Hepatocyte (in vitro differentiated cells): ENCODE data around the gene SKAP2.

ENCODE experiments used
- CTCF ChIP-seq: fragments of 200-600 bp; sonication (generic); IDR thresholded peaks from 2 replicates; pipeline ENCODE4 v1.5.1; 2016; ENCODE audit warnings: antibody characterized with exemption, mild to moderate bottlenecking; ENCODE audit not compliant: poor library complexity
- EZH2 ChIP-seq: fragments of 200-600 bp; sonication (generic); IDR thresholded peaks from 2 replicates; pipeline ENCODE4 v1.6.1; 2016; ENCODE audit warnings: antibody characterized with exemption, mild to moderate bottlenecking, borderline replicate concordance
- EZH2phosphoT487 ChIP-seq: fragments of 200-600 bp; sonication (generic); IDR thresholded peaks from one replicate; pipeline ENCODE4 v1.6.1; 2018; ENCODE audit warnings: antibody characterized with exemption, mild to moderate bottlenecking, low read depth, moderate library complexity; ENCODE audit not compliant: unreplicated experiment, severe bottlenecking

DNA sequence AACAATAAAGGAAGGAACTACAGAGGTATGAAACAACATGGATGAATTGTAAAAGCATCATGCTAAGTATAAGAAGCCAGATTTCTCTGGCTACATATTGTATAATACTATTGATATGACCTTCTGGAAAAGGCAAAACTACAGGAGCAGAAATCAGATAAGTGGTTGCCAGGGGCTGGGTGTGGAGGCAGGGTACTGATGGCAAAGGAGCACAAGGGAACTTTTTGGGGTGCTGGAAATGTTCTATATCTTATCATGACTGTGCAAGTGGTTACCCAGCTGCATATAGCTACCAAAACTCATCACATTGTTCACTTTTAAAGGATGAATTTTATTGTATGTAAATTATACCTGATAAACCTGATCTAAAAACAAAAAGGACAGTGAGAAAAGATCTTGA, 72.4 kb downstream of the SKAP2 start:
- TF ChIP-seq CTCF (no peak), EZH2 (no peak), EZH2phosphoT487 (no peak)
